Measurements from ENCODE around the gene SEMA4A.
A peak's percentile ranks its signal among the peaks of the same experiment; 100 is the strongest.
"Not testable (repeated sequence)": the region's sequence is repeated elsewhere in the genome, so short reads cannot be mapped to it uniquely, and the experiment has no call there.

SEMA4A gene

DNA sequence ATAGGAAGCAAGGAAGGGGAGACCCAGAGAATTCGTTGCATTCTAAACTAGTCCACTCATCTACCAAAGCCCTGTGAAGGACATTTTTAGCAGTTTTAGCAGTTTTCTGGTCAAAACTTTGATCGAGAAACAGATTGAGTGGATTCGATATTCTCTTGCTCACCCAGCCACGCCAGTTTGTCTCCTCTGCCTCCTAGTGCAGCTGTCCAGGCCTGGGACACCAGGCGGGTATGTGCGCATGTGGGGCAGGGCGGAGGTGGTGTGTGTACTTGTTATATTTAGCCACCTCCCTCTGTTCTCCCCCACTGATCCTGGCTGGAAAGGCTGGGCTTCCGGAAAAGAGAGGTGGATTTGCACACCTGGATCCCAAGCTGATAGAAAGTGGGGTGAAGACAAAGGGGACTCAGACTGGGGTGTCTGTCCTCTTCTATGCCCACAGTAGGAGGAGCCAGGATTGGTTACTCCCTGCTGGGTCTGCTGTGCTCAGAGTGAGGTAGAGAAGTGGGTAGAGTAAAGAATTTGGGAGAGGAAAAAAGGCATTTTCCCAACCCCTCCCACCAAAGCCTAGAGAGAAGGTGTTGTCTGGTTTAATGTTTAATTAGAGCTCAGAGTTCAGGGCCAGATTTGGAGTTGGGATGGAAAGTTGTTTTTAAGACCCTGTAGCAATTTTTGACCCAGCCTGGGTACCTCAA lies 35.1 kb upstream of the SEMA4A start:
- DNase-seq = peak in 1 of 56 donors; percentile 17

GRCh38 chr1:156119503-156120209 lies 33.7 kb upstream of the SEMA4A start:
- peak in 34 of 56 donors; percentile 8 to 76 (median 38) for DNase-seq

GRCh38 chr1:156120318-156120717 lies 33.1 kb upstream of the SEMA4A start:
- DNase-seq = no peak

DNA sequence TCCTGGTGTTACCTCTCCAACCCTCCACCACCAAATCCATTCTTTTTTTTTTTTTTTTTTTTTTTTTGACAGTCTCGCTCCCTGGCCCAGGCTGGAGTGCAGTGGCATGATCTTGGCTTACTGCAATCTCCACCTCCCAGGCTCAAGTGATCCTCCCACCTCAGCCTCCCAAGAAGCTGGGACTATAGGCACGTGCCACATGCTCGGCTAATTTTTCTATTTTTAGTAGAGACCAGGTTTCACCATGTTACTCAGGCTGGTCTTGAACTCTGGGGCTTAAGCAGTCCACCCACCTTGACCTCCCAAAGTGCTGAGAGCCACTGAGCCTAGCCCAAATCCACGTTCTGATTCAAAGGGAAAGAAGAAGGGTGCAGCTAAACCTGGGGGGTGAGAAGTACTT lies 32.4 kb upstream of the SEMA4A start:
- not testable (repeated sequence) for DNase-seq

GRCh38 chr1:156121457-156121856 lies 31.9 kb upstream of the SEMA4A start:
- DNase-seq = no peak

DNA sequence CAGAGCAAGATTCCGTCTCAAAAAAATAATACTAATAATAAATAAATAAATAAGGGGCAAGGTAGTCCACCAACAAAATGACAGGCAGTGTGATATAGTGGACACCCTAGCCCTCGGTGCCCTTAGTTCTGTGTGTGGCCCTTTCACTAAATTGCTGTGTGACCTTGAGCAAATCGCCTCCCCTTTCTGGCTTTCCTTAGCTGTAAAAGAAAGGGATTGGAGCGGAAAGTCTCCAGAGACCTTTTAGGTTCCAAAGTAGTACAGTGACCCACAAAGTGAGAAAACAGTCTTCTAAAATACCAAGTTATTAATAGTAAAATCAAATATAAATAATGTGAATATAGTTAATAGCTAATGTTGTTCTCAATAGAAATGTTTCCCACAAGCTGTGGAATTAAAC lies 31.3 kb upstream of the SEMA4A start:
- no peak for DNase-seq

- DNase-seq = peak in 40 of 56 donors; percentile 12 to 84 (median 40)
These were observed 30.6 kb upstream of the SEMA4A start for GRCh38 chr1:156122519-156123355.

DNA sequence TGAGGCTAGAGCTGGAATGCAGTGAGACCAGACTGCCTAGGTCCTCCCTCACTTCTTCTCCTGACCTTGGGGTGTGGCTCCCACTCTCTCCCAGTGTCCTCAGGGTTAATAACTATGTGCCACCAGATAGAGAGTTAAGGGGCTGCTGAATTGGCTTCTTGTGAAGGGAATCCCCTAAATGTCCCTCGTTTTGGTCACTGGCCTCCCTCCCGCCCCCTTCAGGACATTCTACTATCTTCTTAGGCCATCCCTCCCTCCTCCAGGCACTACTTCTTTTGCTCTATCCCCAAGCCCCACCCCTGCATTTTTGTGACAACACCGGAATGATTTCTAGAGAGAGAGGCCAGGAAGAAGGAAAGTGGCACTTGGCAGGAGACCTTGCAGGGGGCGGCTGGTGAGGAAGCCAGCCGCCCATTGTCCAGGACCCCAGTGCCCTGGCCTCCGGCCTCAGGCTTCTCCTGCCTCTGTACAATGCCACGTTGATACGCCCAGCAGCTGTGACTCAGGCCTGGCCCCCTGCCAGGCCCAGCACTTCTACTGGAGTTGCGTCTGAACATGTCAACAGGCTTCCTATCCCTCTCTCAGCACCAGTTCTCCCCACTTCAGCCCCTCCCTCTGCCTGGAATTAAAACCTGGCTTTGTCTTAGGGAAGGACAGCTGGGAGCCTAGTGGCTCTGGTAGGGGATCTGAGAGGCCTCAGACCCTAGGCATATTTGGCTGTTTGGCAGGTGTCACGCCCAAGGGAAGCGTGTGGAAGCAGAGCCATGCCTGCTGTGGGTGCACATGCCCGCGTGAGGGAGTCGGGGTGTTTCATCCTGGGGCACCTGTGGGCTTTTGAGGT lies 29.8 kb upstream of the SEMA4A start:
- peak; percentile 24 to 98 (median 86) for DNase-seq

- peak in 1 of 56 donors; percentile 24 for DNase-seq
These were observed 28.6 kb upstream of the SEMA4A start for GRCh38 chr1:156124557-156125483.

- not testable (repeated sequence) for DNase-seq
These were observed 27.8 kb upstream of the SEMA4A start for GRCh38 chr1:156125544-156125943.

DNA sequence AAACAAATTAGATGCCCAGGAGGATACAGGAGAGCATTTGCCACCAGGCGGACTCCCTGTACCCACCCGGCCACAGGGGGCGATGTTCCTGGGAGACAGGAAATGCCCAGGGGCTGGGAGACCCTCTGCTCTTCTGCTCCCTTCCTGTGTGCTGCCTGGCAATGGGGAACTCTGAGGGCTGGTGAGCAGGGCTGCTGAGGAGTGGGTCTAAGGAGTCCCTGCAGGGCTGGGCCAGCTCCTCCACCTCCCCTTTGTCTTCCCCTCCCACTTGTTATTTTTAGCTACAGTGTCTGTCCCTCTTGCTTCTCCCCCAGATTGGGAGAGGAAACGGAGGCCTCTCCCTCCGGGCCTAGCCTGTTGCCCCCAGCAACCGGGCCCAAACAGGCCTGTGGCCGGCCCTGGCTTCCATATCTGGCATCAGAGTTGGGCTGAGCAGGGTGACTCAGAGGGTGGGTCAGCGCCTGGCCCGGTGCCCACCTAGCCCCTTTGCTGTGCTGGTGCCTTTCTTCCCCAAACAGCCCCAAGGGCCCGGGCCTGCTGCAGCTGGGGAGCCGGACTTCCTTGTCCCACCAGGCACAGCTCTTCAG lies 27.2 kb upstream of the SEMA4A start:
- peak in 14 of 56 donors; percentile 11 to 80 (median 36) for DNase-seq

DNA sequence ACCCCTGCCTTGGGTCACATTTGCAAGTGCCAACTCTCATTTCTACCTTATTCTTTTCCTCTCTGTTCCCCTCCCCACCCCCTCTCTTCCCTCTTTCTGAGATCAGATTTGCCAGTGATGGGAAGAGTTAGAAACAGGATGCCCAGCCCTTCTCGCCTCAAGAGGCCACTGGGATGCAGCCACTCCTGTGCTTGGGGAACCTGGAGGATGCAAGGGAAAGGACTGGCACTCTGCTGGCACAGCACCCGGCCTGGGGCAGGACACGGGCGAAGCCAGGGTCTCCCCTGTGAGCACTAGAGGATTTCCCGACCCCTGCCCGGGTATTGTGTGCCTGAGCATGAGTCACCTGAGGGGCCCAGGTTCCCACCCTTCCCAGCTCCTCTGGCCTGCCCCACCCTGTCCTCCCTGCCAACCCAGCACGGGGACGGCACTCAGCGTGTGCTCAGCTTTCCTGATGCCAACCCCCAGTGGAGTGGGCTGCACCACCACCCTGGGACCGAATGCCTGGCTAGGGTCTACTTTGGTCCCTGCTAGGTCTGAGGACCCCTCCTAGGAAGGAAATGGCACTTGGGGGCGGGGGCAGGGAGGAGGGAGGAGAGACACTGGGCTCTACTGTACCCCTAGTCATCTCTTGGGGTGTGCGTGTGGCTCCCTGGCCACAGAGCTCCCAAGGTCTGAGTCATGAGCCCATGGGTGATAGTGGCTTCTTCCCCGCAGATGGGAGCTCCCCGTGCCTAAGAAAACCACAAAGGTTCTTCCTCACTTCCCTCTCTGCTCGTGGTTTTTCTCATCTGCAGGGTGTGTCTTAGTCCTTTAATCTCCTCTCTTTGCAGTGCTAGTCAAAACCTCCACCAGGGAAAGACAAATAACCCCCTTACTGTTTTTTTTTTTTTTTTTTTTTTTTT lies 26.5 kb upstream of the SEMA4A start:
- DNase-seq = peak in 1 of 56 donors; percentile 16

GRCh38 chr1:156128308-156128653 lies 25.1 kb upstream of the SEMA4A start:
- no peak for DNase-seq

DNA sequence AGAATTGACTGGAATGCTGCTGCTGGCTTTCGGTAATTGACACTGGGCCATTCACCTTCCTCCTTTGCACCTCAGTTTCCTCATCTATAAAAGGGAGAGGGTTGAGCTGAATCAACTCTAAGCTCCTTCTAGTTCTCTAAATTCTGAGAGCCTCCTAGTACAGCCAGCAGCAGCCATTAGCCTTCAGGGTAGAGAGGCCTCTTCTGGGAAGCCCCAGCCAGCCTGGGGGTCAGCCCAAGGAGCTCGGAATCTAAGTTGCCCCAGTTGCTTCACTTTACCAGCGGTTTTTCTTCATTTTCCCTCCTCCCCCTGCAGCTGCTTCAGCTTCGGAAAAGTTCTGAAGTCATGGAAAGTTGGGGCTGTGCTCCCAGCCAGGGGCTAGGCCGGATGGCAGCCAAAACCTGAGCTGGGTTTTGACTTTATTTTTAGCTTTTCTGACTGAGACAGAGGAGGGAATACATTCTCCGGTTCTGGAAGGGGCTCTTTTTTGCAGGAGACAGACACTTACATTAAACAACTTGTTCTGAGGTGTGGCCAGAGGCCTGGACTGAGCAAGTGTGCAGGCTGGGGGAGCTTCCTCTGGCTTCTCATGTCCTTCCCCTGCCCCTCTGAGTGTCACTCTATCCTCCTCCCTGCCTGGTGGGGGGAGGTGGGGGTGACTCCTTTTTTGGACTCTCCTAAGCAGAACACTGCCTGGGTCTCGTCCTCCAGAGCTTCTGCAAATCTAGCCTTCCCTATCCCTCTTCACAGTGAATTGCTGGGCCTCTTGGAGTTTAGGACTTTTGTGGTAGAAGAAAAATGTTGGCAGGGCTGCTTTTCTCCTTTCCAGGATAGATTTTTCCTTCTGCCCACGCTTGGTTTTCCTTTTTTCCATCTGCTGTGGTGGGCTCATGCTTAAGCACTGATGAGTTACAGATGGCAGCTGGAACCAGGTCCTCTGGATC lies 24.5 kb upstream of the SEMA4A start:
- DNase-seq = peak in 1 of 56 donors; percentile 30

- DNase-seq = peak in 47 of 56 donors; percentile 12 to 85 (median 52)
These were observed 23.5 kb upstream of the SEMA4A start for GRCh38 chr1:156129687-156130577.

DNA sequence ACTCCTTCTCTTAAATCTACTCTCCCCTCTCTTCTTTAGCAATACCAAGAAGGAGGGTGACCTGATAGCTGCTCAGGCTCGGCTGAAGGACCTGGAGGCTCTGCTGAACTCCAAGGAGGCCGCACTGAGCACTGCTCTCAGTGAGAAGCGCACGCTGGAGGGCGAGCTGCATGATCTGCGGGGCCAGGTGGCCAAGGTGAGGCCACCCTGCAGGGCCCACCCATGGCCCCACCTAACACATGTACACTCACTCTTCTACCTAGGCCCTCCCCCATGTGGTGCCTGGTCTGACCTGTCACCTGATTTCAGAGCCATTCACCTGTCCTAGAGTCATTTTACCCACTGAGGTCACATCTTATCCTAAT lies 22.8 kb upstream of the SEMA4A start:
- no peak for DNase-seq
